ENCODE data around the gene MAP1S.

DNA sequence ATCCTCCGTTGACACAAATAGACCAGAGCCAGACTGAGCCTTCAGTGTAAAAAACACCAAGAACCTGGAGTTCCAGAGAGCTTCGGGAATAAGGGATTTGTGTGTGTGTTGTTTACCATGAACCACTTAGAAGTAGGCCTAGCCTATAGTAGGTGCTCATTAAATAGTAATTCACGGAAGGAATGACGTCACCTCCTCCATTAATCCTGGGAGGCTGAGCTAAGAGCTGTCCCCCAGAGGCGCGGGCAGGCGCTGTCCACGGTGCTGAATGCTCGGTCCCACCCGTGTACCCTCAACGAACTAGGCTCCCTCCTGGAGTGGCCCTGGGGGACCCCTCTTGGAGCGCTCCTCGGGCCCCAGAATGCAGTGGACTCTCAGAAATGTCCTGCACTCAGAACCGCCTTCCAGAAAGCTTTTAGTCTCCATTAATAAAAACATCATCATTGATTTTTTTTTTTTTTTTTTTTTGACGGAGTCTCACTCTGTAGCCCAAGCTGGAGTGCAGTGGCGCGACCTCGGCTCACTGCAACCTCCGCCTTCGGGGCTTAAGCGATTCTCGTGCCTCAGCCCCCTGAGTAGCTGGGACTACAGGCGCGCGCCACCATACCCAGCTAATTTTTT lies 37.7 kb upstream of the MAP1S start:
- TF ChIP-seq, protein P1, sequence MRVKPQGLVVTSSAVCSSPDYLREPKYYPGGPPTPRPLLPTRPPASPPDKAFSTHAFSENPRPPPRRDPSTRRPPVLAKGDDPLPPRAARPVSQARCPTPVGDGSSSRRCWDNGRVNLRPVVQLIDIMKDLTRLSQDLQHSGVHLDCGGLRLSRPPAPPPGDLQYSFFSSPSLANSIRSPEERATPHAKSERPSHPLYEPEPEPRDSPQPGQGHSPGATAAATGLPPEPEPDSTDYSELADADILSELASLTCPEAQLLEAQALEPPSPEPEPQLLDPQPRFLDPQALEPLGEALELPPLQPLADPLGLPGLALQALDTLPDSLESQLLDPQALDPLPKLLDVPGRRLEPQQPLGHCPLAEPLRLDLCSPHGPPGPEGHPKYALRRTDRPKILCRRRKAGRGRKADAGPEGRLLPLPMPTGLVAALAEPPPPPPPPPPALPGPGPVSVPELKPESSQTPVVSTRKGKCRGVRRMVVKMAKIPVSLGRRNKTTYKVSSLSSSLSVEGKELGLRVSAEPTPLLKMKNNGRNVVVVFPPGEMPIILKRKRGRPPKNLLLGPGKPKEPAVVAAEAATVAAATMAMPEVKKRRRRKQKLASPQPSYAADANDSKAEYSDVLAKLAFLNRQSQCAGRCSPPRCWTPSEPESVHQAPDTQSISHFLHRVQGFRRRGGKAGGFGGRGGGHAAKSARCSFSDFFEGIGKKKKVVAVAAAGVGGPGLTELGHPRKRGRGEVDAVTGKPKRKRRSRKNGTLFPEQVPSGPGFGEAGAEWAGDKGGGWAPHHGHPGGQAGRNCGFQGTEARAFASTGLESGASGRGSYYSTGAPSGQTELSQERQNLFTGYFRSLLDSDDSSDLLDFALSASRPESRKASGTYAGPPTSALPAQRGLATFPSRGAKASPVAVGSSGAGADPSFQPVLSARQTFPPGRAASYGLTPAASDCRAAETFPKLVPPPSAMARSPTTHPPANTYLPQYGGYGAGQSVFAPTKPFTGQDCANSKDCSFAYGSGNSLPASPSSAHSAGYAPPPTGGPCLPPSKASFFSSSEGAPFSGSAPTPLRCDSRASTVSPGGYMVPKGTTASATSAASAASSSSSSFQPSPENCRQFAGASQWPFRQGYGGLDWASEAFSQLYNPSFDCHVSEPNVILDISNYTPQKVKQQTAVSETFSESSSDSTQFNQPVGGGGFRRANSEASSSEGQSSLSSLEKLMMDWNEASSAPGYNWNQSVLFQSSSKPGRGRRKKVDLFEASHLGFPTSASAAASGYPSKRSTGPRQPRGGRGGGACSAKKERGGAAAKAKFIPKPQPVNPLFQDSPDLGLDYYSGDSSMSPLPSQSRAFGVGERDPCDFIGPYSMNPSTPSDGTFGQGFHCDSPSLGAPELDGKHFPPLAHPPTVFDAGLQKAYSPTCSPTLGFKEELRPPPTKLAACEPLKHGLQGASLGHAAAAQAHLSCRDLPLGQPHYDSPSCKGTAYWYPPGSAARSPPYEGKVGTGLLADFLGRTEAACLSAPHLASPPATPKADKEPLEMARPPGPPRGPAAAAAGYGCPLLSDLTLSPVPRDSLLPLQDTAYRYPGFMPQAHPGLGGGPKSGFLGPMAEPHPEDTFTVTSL (CRISPR knock-in tag; IDR thresholded peaks at IDR 0.05; ENCODE audit: borderline replicate concordance): no peak
- TF ChIP-seq SIX4 (CRISPR knock-in tag; IDR thresholded peaks at IDR 0.05): no peak
- TF ChIP-seq, protein P2, sequence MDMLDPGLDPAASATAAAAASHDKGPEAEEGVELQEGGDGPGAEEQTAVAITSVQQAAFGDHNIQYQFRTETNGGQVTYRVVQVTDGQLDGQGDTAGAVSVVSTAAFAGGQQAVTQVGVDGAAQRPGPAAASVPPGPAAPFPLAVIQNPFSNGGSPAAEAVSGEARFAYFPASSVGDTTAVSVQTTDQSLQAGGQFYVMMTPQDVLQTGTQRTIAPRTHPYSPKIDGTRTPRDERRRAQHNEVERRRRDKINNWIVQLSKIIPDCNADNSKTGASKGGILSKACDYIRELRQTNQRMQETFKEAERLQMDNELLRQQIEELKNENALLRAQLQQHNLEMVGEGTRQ (IDR thresholded peaks at IDR 0.05; ENCODE audit: low read depth, low read length): no peak
- TF ChIP-seq, protein P2 (CRISPR knock-in tag; IDR thresholded peaks at IDR 0.05; ENCODE audit: borderline replicate concordance): no peak
- peak; percentile 90 for TF ChIP-seq CREB1 (IDR thresholded peaks at IDR 0.05)
- no peak for TF ChIP-seq CREB1 (CRISPR knock-in tag; IDR thresholded peaks at IDR 0.05)
- TF ChIP-seq, protein P3, sequence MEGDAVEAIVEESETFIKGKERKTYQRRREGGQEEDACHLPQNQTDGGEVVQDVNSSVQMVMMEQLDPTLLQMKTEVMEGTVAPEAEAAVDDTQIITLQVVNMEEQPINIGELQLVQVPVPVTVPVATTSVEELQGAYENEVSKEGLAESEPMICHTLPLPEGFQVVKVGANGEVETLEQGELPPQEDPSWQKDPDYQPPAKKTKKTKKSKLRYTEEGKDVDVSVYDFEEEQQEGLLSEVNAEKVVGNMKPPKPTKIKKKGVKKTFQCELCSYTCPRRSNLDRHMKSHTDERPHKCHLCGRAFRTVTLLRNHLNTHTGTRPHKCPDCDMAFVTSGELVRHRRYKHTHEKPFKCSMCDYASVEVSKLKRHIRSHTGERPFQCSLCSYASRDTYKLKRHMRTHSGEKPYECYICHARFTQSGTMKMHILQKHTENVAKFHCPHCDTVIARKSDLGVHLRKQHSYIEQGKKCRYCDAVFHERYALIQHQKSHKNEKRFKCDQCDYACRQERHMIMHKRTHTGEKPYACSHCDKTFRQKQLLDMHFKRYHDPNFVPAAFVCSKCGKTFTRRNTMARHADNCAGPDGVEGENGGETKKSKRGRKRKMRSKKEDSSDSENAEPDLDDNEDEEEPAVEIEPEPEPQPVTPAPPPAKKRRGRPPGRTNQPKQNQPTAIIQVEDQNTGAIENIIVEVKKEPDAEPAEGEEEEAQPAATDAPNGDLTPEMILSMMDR (CRISPR knock-in tag; IDR thresholded peaks at IDR 0.05): no peak
- no peak for TF ChIP-seq GATAD2A (CRISPR knock-in tag; IDR thresholded peaks at IDR 0.05)
- TF ChIP-seq JUN (CRISPR knock-in tag; IDR thresholded peaks at IDR 0.05): no peak
- no peak for TF ChIP-seq RAD21 (CRISPR knock-in tag; IDR thresholded peaks at IDR 0.05)
- TF ChIP-seq ISX (CRISPR knock-in tag; conservative IDR thresholded peaks at IDR 0.05): no peak
- TF ChIP-seq TCF7L2 (IDR thresholded peaks at IDR 0.05; ENCODE audit: low read depth, low read length): no peak
- TF ChIP-seq, protein P4, sequence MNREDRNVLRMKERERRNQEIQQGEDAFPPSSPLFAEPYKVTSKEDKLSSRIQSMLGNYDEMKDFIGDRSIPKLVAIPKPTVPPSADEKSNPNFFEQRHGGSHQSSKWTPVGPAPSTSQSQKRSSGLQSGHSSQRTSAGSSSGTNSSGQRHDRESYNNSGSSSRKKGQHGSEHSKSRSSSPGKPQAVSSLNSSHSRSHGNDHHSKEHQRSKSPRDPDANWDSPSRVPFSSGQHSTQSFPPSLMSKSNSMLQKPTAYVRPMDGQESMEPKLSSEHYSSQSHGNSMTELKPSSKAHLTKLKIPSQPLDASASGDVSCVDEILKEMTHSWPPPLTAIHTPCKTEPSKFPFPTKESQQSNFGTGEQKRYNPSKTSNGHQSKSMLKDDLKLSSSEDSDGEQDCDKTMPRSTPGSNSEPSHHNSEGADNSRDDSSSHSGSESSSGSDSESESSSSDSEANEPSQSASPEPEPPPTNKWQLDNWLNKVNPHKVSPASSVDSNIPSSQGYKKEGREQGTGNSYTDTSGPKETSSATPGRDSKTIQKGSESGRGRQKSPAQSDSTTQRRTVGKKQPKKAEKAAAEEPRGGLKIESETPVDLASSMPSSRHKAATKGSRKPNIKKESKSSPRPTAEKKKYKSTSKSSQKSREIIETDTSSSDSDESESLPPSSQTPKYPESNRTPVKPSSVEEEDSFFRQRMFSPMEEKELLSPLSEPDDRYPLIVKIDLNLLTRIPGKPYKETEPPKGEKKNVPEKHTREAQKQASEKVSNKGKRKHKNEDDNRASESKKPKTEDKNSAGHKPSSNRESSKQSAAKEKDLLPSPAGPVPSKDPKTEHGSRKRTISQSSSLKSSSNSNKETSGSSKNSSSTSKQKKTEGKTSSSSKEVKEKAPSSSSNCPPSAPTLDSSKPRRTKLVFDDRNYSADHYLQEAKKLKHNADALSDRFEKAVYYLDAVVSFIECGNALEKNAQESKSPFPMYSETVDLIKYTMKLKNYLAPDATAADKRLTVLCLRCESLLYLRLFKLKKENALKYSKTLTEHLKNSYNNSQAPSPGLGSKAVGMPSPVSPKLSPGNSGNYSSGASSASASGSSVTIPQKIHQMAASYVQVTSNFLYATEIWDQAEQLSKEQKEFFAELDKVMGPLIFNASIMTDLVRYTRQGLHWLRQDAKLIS (CRISPR knock-in tag; IDR thresholded peaks at IDR 0.05): no peak
